HFF-Myc (cell line): ENCODE data around the gene MKI67.

Experiments
- DNase-seq: peaks from one replicate; pipeline ENCODE4 v3.0.0-alpha.2; 2011; ENCODE audit warnings: low read depth; ENCODE audit errors: extremely low read depth
- H3K4me3 ChIP-seq: replicated peaks from 2 replicates; pipeline ENCODE4 v1.5.1; 2011; ENCODE audit warnings: low read depth, mild to moderate bottlenecking, control low read depth, low read length
- CTCF ChIP-seq: IDR thresholded peaks from 2 replicates; pipeline ENCODE4 v1.5.1; 2012; ENCODE audit warnings: mild to moderate bottlenecking, low read depth, low read length, control low read depth; ENCODE audit errors: missing control alignments

Gene MKI67

GRCh38 chr10:128158021-128158795 lies 32.0 kb upstream of the MKI67 start:
- no peak overlapping the region for H3K4me3 ChIP-seq
- no peak for TF ChIP-seq CTCF
- DNase-seq, result no peak

DNA sequence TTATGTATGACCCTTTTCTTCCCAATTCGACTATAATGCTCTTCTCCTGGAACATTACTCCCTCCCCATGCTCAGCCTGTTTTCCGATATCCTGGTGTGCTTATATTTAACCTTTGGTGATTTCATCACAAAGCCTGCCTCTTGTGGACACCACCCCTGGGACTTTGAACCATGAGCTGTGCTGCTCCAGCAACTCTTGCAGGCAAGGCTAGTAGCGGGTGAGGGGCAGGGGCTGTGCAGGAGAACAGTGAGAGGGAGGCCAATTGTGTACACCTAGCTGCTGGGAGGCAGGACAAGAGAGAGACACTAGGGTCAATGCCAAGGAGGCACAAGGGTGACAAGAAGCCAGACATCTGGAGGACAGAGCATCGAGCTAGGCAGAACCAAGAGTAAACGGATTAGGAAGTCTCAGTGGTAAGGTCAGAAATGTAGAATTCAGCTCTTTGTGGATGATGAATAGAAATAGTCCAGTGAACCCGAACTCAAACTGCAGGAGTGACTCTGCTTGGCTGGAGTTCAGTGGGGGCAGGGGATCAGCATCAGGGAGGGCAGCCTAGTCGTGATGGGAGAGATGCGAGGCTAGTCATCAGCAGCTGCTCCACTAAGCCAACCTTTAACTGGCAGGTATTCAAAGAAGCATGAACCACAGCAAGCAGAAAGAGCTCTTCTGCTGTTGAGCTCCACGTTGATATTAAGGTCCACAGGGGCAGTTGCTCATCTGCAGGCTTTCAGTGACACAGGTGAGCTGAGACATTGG lies 31.0 kb upstream of the MKI67 start:
- no peak for DNase-seq
- TF ChIP-seq CTCF, result no peak

DNA sequence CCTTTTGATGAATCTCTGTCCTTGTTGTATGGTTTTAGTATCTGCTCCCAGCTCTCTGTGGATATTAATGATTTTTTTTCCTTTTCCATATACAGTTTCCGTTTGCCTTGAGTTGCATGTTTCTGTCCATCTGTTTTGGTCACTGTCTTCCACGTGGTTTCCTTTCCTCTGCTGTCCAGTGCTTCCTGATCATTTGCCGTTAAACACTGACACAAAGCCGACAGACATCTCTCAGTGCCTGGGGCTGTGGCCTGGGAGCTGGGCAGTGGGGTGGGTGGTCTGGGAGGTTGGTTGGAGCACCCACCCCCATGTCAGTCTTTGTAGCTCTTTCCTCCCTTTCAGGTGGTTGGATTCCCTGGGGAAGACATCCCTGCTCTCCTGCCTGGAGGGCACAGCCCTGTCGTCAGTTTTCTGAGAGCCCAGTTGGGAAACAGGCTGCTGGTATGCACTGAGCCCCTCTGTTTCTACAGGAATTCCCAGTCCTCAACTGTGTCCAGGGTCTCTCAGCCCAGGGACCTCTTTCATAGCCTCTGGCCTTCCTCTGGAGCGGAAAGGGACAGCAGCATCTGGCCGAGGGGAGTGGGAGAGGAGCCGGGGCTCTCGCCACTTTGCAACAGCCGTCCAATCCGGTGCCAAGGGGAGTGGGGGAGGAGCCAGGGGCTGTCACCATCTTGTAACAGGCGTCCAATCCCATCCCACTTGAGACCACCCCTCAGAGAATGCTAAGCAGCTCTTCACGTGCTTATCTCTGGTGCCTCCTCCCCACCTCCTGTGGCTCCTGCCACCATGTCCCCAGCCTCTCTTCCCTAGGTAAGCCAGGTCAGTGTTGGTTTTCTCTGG lies 26.7 kb upstream of the MKI67 start:
- no peak for TF ChIP-seq CTCF
- H3K4me3 ChIP-seq, result no peak overlapping the region
- no peak for DNase-seq

More for the DNA sequence above, 31.0 kb upstream of the MKI67 start:
- no peak overlapping the region for H3K4me3 ChIP-seq

DNA sequence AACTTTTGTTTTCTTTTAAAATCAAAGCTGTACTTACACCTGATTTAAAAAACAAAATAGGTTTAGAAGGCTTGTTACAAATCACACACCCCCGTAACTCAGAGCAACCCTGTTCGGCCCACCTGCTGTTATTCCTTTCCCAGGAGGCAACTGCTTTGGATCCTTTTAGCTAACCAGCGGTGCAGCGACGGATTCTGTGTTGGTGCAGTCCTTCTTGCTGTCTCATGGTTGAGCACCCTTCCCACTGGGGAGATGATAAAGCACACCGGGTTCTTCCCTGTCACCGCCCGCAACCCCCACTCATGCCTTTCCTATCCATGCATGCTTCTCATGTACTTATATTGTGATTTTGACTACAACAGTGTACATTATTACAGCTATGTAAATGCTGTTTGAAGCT lies 24.8 kb upstream of the MKI67 start:
- no peak for TF ChIP-seq CTCF
- DNase-seq, result no peak
- no peak overlapping the region for H3K4me3 ChIP-seq

GRCh38 chr10:128150561-128150960 lies 24.3 kb upstream of the MKI67 start:
- peak overlapping the region; percentile 40 for H3K4me3 ChIP-seq
- DNase-seq, result no peak
- TF ChIP-seq CTCF, result no peak

DNA sequence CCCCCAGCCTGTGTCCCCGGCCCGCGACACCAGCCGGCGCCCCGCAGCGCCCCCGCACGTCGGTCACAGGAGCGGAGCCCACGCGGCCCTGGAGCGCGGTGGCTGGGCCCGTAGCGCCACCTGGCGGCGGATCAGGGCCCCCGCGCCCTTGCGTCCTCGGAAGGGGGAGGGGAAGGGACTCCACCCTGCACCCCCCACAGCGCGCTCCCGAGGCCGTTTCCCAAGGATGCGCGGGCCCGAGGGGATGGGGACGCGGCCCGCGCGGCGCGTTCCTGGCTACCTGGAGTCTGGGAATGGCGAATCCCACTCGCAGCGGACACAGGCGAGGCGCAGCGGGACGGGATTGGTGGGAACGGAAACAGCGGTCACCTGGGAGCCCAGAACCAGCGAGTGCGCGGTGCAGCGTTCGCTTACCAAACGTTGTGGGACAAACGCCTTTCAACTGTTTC lies 23.8 kb upstream of the MKI67 start:
- DNase-seq, result peak; percentile 26
- TF ChIP-seq CTCF, result peak; percentile 87
- peak overlapping the region; percentile 40 for H3K4me3 ChIP-seq
